ENCODE results near the gene FAM50A.

FAM50A gene

DNA sequence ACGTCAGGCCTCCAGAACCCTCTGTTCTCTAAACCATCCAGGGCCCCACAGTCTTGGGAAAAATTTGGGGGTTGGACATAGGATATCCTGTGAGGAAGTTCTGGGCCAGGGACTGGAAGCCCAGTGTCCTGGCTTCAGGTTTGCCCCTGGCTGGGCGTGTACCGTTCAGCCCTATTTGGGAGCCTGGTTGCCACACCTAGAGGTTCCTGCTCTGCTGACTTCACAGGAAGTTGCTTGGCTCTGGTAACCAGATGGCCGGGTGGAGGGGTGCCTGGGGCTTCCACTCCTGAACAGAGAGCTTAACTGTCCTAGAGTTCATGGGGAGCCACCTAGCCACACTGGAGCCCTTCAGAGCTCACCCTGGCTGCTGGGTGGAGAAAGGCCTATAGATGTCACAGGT, 31.5 kb upstream of the FAM50A start:
- no peak for DNase-seq

DNA sequence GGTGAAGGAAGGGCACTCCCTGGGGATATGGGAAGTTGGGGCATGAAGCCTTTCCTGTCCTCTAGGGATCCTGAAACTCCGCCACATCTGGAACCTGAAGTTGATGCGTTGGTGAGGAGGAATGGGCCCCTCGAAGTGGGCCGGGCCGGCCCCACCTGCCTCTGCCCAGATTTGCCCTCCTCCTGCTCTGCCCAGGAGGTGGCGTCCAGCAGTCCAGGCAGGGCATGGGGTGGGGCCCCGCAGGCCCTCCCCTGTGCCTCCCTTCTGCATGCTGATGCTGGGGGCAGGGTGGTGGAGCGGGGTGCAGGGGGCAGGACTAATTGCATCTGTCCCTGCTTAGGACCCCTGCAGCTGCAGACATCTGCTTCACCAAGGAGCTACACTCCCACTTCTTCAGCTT, 30.8 kb upstream of the FAM50A start:
- no peak for DNase-seq

DNA sequence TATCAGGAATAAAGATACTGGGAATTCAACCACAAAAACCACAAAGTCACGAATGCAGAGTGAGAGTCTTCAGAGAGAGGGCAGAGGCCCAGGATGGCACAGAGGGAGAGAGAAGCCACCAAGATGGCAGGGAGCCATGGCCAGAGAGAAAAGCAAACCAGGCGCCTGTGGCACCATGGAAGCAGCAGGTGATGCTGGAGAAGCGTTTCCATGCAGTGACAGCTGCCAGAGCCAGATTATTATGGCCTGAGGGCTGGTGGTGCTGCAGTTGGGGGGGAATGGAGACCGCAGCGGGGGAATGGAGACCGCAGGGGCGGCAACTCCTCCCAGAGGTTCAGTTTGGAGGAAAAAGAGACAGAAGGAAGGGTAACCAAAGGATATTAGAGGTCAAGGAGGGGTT, 26.8 kb upstream of the FAM50A start:
- no peak for DNase-seq

DNA sequence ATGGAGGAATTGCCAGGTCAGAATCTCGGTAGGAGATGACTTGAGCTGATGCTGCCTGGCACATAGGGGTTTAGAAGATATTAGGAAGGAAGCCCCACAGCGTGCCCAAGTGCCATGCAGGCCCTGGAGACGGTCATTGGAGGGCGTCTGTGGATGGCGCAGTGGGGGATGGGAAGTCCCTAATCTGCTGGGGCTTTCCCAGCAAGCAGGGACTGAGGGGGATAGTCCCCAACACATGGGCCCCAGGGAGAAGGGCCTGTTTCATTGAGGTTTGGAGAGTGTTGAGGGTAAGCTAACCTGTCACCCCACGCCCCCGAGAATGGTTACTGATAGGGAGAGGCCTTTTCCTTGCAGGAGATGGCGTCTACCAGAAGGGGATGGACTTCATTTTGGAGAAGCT, 24.8 kb upstream of the FAM50A start:
- no peak for DNase-seq

DNA sequence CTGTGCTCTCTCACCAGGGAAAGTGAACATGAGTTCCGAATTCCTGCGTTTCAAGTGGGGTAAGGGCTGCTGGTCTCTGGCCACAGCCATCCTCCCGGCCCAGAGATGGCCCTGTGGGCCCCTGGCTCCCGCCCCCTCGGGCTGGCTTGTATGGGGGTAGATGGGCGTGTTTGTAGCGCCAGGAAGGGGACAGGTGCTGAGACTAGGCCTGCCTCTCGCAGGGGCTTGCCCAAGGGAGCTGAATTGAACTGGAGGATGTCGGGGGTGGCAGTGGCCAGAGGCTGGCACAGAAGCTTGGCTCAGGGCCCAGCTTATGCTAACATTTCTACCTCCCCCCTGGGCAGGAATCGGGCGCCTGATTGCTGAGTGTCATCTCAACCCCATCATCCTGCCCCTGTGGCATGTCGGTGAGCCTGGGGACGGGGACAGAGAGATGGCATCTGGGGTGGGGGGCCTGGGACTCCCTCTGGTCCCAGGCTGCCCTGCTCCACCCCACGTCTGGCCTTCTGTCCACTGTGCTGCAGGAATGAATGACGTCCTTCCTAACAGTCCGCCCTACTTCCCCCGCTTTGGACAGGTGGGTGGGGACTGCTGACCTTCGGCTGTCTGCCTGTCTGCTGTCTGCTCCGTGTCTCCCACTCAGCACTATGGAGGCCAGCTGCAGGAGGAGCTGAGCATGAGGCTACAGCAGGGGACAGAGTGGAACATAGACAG, 24.1 kb upstream of the FAM50A start:
- no peak for DNase-seq

DNA sequence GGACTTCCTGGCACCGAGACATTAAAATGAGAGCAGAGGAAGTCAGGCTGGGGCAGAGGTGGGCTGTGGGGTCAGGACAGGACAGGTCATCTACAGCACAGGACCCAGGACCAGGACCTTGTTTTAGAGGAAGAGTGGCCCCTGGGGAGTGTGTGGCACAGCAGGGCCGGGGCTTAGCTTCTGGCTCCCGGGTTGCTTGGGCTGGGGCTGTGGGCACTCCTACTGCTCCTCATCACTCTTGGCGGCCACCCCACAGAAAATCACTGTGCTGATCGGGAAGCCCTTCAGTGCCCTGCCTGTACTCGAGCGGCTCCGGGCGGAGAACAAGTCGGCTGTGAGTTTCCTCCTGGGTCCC, 23.6 kb upstream of the FAM50A start:
- no peak for DNase-seq

DNA sequence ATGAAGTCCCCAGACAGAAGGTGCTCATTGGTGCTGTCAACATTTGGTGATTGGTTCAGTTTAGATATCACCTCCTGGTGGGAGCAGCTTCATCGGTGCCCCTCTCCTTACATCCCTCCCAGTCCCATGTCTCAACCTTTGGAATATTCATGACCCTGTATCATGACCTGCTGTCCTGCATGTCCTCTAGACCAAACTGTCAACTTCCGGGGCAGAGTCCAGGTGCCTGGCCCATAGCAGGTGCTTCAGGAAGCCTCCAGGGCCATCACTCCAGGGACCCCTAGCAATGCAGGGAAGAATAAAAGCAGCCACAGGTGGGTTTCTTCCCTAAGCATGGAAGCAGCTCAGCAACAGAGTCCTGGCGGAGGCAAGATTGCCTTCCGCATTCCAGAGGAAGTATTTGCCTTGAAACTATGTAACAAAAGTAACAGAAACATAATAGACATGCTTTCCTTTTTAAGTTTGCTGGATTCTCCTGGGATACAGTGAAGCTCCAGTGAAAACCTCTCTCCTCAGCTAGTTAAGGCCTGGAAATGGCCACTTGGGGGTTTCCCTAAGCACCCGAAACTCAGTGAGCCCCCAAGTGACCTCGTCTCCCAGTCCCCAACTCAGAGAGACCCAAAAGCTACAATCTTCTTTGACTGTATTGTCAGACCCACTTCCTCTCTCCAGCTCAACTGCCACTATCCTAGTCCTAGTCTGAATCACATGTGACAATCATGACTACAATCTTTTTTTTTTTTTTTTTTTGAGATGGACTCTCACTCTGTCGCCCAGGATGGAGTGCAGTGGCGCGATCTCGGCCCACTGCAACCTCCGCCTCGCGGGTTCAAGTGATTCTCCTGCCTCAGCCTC, 16.8 kb upstream of the FAM50A start:
- DNase-seq, result no peak

DNA sequence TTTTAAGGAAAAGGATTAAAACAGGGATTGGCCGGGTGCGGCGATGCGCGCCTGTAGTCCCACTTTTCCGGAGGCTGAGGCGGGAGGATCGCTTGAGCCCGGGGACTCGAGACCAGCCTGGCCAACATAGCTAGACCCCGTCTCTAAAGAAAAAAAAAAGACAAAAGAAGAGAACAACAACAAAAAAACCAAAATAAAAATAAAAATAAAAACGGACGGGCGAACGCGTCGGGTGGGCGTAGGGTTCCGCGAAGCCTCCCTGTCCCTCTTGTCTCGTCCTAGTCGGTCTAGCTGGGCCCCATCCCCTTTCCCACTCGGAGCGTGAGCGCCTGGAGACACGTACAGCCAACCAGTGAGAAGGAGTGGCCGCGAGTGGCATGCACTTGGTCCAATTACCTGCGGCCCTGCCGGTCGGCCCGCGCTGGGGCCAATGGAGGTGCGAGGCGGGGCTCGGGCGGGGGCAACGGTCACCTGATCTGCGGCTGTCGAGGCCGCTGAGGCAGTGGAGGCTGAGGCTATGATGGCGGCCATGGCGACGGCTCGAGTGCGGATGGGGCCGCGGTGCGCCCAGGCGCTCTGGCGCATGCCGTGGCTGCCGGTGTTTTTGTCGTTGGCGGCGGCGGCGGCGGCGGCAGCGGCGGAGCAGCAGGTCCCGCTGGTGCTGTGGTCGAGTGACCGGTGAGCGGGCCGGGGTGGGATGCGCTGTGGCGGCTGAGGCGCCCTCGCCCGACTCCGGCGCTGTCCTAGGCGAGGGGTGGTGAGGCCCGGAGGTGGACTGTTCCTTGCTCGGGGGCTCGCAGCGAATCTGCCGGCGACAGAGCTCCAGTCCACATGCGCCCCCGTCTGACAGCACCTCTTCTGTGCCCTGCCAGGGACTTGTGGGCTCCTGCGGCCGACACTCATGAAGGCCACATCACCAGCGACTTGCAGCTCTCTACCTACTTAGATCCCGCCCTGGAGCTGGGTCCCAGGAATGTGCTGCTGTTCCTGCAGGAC, 15.5 kb upstream of the FAM50A start, which contains the start of gene ATP6AP1:
Gene ATP6AP1, plus strand, starts transcription at position 502 of the 996 bp plus-strand sequence. Its CDS starts 16 bp downstream, at position 518.
- peak; percentile 24 to 93 (median 80) for DNase-seq

DNA sequence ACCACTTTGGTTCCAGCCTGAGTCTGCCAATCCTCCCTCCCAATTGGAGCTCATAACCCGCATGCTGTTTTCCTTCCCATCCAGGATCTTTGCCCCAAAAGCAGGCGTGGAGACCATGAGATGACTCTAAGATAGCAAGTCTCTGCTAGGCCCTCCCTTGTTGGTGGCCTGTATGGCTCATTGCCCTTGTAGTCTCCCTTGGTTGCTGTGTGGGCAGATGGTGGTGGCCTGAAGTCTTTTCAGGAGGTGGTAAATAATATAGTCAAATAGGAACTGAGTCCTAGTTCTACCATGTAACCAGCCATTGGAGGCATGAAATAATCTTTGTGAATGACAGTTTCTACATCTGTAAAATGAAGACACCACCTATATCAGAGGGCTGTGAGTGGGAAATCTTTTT, 14.2 kb upstream of the FAM50A start:
- peak in 1 of 51 donors; percentile 2 for DNase-seq

DNA sequence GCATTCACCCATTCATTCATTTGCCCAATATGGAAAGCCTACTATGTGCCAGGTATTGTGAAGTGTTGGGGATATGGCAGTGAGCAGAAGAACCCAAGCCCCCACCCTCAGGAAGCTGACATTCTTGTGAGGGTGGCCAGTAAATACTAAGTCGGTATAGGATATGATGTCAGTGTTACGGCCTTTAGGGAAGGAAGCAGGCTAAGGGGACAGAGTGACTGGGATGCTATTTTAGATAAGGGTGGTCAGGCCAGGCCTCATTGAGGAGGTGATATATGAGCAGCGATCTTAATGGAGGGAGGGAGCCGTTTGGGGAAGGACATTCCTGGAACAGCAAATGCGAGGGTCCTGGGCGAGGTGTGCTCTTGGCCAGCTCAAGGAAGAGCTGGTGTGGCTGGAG, 13.5 kb upstream of the FAM50A start:
- DNase-seq, result no peak

DNA sequence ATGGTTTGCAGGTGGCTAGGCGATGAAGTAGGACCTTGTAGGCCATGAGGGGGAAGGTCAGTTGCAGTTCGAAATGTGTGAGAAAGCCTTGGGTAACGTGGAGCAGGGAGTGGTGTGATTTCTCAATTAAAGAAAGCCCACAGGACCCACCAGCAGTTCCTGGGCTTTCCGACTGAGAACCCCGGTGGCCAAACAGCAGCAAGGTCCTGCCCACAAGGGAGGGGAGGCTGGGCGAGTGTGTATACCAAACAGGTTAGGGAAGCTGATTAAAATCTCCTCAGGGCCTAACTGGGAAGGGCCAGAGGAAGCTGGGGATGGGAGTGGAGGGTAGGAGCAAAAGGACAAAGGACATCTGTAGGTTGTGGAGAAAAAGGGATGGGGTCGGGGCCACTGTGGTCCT, 13.0 kb upstream of the FAM50A start:
- DNase-seq, result no peak

DNA sequence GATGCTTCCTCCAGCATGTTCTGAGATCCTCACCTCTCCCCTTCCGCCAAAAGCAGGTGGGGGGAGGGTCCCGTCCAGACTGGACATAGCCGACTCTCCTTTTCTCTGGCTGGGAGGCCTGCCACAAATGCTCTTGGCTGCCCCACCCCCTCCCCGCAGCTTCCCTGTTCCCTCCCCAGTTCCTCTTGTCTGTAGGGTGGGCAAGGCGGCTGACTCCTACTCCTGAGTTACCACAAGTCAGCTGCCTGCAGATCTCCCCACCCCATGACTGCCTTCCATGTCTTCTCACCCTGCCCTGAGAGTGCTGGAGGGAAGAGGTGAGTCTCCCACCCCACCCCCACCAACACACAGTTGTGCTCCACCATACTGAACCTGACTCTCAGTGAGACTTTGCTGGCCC, 12.6 kb upstream of the FAM50A start:
- peak in 10 of 51 donors; percentile 2 to 13 (median 5) for DNase-seq

DNA sequence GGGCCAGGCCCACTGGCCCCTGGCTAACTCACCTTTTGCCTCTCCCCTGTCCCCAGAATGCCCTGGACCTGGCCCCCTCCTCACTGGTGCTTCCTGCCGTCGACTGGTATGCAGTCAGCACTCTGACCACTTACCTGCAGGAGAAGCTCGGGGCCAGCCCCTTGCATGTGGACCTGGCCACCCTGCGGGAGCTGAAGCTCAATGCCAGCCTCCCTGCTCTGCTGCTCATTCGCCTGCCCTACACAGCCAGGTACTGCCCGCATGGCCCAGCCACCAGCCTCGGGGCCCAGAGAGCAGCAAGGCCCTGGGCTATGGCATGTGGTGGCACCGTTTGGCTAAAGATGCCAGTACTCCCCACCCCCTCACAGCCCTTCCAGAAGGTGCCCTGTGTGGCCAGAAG, 11.7 kb upstream of the FAM50A start:
- DNase-seq, result no peak

DNA sequence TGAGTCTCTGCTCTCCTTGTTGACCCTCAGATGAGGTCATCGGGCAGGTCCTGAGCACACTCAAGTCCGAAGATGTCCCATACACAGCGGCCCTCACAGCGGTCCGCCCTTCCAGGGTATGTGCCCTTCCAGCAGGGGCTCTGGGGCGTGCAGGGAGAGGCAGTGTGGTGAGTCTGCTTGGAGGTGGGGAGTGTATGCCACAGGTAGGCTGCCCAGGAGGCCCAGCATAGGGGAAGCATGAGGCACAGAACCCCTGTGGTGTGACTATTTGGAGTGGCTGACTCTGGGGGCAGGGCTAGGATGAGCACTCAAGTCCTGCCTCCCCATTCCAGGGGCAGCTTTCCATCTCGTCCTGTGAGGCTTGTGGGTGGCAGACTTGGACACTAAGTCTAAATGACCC, 10.3 kb upstream of the FAM50A start:
- no peak for DNase-seq

DNA sequence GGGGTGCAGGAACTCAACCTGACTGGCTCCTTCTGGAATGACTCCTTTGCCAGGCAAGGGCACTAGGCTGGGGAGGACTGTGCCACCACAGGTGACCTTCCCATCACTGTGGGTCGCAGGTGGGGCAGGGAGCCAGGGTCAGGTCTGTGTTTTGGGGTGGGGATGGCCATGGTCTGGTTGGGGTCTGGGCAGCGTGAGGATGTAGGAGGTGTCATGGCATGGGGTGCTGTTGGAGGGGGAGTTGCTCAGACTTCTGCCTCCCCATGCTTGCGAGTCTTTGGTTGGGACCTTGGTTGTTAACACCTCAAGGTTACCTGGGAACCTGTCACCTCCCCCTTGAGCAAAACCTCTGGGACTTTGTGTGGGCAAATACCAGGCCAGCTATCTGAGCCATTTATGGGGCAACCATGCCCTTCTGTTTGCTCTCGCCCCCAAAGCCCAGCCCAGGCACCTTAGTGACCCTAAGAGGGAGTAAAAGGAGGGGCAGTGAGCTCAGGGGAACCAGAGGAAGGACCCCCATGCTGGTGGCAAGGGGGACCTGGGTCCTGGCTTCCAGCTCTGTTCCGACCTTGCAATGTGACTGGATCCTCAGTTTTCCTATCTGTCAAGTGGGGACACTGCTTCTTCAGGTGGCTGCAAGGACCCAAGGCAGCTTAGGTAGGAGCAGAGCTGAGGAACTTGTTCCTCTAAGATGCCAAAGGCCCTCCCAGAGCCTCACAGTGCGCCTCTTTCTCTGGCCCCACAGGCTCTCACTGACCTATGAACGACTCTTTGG, 9.4 kb upstream of the FAM50A start:
- no peak for DNase-seq

DNA sequence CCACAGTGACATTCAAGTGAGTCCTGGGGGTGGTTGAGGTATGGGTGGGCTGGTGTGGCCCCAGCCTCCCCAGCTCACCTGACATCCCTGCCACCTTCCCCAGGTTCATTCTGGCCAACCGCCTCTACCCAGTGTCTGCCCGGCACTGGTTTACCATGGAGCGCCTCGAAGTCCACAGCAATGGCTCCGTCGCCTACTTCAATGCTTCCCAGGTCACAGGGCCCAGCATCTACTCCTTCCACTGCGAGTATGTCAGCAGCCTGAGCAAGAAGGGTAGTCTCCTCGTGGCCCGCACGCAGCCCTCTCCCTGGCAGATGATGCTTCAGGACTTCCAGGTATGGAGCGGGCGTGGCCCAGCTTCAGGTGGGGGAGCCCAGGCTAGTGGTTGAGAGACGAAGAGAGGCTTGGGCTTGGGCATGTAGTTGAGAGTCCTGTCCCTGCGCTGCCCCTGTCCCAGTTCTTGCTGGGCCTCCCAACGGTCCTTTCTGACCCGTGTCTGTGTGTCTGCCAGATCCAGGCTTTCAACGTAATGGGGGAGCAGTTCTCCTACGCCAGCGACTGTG, 8.7 kb upstream of the FAM50A start:
- DNase-seq, result no peak

DNA sequence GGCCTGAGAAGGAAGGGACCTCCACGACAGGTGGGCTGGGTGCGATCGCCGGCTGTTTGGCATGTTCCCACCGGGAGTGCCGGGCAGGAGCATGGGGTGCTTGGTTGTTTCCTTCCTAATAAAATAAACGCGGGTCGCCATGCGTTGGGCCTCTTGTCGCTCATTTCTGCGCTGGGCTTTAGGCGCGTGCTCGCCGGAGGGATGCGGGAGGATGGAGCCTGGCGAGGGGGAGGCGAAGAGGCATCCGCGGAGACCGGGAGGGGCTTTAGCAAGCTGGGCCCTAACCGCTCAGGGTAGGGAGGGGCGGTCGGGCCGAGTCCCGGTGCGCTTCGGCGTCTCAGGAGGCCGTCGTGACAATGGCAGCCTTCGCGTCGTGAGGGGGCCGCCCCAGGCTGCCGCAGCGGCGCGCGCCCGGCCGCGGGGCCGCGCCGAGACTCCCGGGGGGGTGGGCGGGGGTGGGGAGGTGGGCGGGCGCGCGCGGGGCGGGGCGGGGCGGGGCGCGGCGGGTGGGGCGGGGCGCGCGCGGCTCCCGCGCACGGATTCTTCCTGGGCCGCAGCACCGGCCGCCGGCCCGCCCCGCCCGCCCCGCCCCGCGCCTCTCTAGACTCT, 7.5 kb upstream of the FAM50A start:
- peak in 22 of 51 donors; percentile 1 to 58 (median 30) for DNase-seq

DNA sequence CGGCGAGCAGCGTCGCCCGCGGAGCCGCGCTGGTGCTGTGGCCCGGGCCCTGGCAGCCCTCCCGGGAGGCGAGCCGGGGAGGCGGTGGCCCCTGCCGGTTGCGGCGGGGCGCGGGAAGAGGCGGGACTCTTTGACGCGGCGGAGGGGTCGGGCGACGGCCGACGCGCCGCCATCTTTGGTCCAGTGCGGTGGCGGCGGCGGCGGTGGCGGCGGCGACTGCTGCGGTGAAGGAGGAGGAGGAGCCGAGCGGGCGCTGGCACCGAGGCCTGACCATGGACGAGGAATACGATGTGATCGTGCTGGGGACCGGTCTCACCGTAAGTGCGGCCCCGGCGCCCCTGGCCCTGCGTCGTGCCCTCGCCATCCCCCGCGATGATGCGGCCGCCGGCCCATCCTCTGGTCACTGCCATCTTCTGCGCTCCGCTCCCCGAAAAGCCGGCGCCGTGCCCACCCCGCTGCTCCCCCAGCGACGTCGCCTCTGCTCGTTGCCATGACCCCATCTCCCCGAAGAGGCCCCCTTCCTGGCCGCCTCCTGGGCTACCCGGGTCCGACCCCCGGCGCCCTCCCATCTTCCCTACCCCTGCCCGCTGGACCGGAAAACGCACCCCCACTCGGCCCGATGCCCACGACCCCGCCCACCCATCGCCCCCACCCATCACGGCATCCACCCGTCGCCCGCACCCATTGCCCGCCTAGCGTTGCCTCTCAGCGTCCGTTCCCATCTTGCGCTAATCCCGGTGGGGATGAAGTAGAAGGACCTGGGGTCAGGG, 6.8 kb upstream of the FAM50A start, which contains the start of gene GDI1:
Gene GDI1, plus strand, starts transcription at position 172 of the 770 bp plus-strand sequence. Its CDS starts 101 bp downstream, at position 273.
- peak in 25 of 51 donors; percentile 1 to 55 (median 30) for DNase-seq
